NK-92 (cell line): ENCODE measurements around the gene C20orf141.

Experiments used
- DNase-seq: peaks from one replicate; lab custom pipeline; 2025; ENCODE audit not compliant: unreplicated experiment; lab: John Stamatoyannopoulos, UW

C20orf141 gene

DNA sequence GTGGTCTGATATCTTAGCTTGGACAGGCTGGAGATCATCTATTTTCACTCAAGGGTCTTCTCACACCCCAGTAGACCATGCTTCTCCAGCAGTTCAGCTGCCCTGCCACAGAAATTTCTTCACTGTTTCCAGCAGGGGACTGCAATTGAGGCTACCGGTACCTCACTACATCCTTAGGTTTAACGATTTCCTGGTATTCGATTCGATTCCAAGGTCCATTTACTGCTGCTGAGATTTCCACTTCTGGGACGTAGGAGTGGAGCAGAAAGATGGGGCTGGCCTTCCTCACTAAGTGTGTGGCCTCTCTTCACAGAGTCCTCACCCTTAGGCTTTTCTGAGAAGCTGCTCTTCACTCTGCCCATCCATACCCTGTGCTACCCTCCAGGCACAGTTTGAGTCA, 31.9 kb downstream of the C20orf141 start:
- no peak for DNase-seq

DNA sequence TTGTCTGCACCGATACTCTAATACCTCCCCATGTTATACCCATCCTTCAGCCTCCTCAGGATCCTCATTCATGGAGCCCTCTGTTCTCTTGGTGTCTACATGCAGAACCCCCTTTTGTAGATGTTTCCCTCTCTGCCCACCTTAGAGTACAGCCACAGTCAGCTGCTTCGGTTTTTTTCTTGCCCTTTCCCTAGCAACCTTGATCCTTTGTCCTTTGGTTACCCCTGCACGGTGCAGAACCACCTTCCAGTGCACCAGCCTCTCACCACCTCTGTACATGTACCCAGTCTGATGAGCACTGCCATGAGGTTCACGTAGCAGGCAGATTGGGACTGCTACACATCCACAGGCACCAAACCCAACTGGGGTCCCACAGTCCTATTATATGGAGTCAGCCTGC, 33.0 kb downstream of the C20orf141 start:
- no peak for DNase-seq

DNA sequence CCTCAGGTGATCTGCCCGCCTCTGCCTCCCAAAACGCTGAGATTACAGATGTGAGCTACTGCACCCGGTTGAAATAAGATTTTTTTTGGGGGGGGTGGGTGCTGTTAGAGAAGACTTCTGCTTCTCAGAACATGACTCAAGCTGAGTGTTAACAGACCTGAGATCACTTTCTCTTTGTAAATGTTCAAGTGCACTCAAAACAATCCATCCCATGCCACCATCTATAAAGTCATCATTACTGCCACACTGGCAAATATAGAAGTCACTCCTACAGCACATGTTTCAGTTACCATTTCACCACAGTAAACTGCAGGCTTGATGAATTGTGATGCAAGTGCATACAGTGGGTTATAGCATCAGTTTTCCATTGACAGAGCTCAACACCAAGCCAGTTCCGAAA, 34.7 kb downstream of the C20orf141 start:
- DNase-seq = no peak

DNA sequence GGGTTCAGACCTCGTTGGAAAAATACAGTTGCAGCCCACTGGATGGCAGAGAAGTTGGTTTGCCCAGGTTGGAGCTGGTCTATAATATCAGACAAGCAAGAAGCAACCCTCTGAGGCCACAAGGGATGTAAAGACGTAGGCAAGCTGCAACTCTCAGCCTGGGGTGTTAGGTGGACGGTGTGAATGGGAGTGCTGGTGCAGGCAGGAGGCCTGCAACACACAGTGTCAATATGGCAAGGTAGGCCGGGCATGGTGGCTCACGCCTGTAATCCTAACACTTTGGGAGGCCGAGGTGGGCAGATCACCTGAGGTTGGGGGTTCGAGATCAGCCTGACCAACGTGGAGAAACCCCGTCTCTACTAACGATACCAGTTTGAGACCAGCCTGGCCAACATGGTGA, 36.3 kb downstream of the C20orf141 start:
- no peak for DNase-seq

DNA sequence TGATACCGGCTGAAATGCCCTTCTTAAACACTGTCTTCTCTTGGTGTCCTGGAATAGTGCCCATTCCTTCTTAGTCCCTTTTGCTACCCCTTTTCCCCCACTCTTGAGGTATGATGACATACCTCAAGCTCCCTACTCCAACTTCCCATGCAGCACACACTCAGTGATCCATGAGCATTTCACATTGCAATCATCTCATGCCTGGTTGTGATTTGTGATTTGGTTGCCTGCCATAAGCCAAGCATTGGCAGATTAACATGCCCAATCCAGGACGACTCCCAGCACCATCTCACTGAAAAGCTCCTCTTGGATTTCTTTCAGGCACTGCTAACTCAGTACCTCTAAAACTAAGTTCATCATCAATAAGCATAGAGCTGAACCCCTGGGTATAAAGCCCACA, 43.8 kb downstream of the C20orf141 start:
- no peak for DNase-seq

DNA sequence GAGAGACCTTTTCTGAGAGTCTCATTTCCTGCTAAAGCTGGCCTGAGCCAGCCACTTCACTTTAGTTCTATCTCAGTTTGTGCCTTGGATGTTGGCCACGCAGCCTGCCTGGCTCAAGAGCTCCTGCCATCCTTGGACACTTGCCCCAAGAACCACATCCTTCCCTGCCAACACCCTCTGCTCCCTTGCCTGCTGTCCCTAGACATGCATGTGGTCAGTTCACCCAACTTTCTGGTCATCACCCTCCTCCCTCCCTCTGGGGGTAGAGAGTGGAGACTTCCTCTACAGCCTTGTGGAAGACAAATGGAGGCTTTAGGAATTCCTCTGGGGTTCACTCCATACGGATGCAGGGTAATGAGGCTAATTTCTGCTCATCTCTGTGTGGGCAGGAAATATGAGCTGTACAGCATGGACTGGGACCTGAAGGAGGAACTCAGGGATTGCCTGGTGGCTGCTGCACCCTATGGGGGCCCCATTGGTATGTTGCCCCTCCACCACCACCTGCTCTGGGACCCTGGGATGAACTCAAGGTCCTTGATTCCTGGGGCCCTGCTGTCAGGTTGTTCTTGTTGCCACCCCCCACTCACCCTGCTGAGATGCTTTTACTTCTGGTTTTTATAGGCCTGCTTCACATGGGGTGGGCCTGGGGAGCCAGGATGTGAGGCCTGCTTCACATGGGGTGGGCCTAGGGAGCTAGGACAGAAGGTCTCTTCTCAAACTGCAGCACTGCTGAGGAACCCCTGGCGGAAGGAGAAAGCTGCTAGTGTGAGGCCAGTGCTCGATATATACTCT, 44.7 kb downstream of the C20orf141 start:
- no peak for DNase-seq

DNA sequence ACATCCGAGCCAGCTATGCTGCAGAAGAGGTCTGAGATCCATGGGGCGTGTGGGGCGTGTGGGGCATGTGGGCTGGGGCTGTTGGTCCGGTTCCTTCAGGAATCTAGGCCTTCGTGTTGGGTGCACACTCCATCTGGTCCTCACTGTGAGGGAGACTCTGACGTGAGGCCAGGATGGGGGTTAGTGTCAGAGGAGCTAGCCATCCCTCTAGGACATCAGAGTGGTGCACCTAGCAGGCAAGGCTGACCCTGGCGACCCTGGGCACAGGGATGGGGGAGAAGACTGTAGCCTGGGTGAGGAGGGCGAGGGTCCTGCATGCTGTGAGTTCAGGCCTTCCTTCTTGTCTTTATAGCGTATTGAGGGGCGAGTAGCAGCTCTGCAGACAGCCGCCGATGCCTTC, 49.8 kb downstream of the C20orf141 start:
- DNase-seq = no peak

DNA sequence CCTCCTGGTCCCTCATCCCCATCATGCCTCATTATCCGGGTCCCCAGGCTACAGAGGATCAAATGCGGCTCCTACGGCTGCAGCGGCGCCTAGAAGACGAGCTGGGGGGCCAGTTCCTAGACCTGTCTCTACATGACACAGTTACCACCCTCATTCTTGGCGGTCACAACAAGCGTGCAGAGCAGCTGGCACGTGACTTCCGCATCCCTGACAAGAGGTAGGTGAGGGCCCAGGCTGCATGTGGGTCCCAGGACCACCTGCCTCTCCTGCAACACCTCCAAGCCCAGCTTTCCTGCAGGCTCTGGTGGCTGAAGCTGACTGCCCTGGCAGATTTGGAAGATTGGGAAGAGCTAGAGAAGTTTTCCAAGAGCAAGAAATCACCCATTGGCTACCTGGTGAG, 50.3 kb downstream of the C20orf141 start:
- DNase-seq = no peak
